Measurements from ENCODE around the gene PTPA.

GRCh38 chr9:129194221-129194620 is 83.0 kb downstream of the PTPA start:
- TF ChIP-seq POLR2A (IDR thresholded peaks at IDR 0.05; ENCODE audit: low read length) (no peak), GATA1 (IDR thresholded peaks at IDR 0.05; ENCODE audit: low read depth, low read length) (no peak)
